ENCODE measurements around the gene PIGA. TPM values are rescaled to one million over a fixed set of nuclear protein-coding genes. Genes with fewer than 3 reads are reported as not detected.

Gene PIGA
- total and polyA plus RNA-seq, 9 of the 15 experiments (the other 6 are each of a cell fraction or from before 2014, with no cell fraction given) = 14.8 to 36.9 (median 23.5) TPM

DNA sequence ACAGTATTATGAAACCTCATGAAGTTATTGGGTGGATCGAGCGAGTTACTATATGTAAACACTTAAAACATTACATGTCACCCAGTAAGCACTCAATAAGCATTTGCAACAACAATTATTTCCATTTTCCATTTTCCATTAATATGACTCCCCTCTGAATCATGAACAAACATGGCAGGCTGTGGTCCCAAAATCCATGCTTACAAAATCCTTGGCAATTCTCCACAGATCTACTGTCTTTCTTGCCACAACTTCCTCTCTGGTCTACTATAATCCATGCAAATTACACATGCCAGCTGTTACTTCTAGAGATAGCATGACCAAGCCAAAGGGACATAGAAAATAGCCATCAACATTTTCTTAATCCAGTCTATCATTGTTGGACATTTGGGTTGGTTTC lies 41.9 kb downstream of the PIGA start:
- 11% methylated on average over 2 of the region's 2 CpGs for WGBS (ENCODE audit: insufficient coverage, low coverage, missing lambda C conversion rate)
- no peak for FAIRE-seq

More for the DNA sequence above, 41.9 kb downstream of the PIGA start:
- ATAC-seq = no peak
- DNase-seq (ENCODE audit: extremely low read depth in 1 of 4, low spot score in 3 of 4) = no peak
- ChIA-PET POLR2A (no interaction called here), CTCF (ENCODE audit: low intra/inter-chr PET ratio) (interaction anchor here (0.6 kb wide), 1 partner anchor 89 kb away, joined by 3 read pairs; no protein-coding TSS in a partner anchor)
- no peak for TF ChIP-seq ZNF445 (CRISPR knock-in tag; IDR thresholded peaks at IDR 0.05; ENCODE audit: low read depth)
- TF ChIP-seq ZNF143 (CRISPR knock-in tag; IDR thresholded peaks at IDR 0.05) = no peak
- TF ChIP-seq, protein P1, sequence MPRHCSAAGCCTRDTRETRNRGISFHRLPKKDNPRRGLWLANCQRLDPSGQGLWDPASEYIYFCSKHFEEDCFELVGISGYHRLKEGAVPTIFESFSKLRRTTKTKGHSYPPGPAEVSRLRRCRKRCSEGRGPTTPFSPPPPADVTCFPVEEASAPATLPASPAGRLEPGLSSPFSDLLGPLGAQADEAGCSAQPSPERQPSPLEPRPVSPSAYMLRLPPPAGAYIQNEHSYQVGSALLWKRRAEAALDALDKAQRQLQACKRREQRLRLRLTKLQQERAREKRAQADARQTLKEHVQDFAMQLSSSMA (CRISPR knock-in tag; IDR thresholded peaks at IDR 0.05) = no peak
- TF ChIP-seq PTBP1 (IDR thresholded peaks at IDR 0.05; ENCODE audit: low read depth, low read length) = no peak
- TF ChIP-seq TCF3 (CRISPR knock-in tag; IDR thresholded peaks at IDR 0.05) = no peak
- TF ChIP-seq SIX5 (IDR thresholded peaks at IDR 0.05; ENCODE audit: borderline replicate concordance in 1 of 2, insufficient read depth in 1 of 2, low read depth in 1 of 2, low read length in 2 of 2) = no peak
- no peak for TF ChIP-seq PURB (CRISPR knock-in tag; IDR thresholded peaks at IDR 0.05; ENCODE audit: low read depth)
- no peak for TF ChIP-seq ELF2 (CRISPR knock-in tag; IDR thresholded peaks at IDR 0.05)
- no peak for TF ChIP-seq RBM22 (IDR thresholded peaks at IDR 0.05; ENCODE audit: low read depth, low read length, poor library complexity, severe bottlenecking)
- TF ChIP-seq ETV1 (tag; conservative IDR thresholded peaks at IDR 0.05; ENCODE audit: low read depth) = no peak
- TF ChIP-seq COPS2 (conservative IDR thresholded peaks at IDR 0.05) = no peak
- no peak for TF ChIP-seq FOXM1 (IDR thresholded peaks at IDR 0.05; ENCODE audit: low read depth)
- TF ChIP-seq FOXM1 (CRISPR knock-in tag; IDR thresholded peaks at IDR 0.05; ENCODE audit: low read depth) = no peak
- no peak for TF ChIP-seq WHSC1 (IDR thresholded peaks at IDR 0.05; ENCODE audit: low read length)
- TF ChIP-seq ZBED1 (IDR thresholded peaks at IDR 0.05) = no peak
- no peak for TF ChIP-seq CTBP1 (IDR thresholded peaks at IDR 0.05; ENCODE audit: borderline replicate concordance)
- H3K9me1 ChIP-seq (ENCODE audit: control insufficient read depth, insufficient read depth, low read length) = no peaks in the 10 kb centered on the region
- no peak overlapping the region for H3K4me3 ChIP-seq
- no peak overlapping the region for H3K4me2 ChIP-seq (ENCODE audit: insufficient read depth, low read length)
- no peaks in the 10 kb centered on the region for H4K20me1 ChIP-seq (replicated peaks; ENCODE audit: control insufficient read depth, insufficient read depth, low read length)
- no TSS peak for BruUV-seq (replicated peaks)
- no peaks in the 10 kb centered on the region for H3K9me3 ChIP-seq (replicated peaks; ENCODE audit: control insufficient read depth, insufficient read depth, low read depth, low read length)
- no peaks in the 10 kb centered on the region for H3K79me2 ChIP-seq (ENCODE audit: control insufficient read depth, insufficient read depth, low read length)
- no peak overlapping the region for H3K27ac ChIP-seq (ENCODE audit: extremely low read depth, low read depth, low read length)
- H3K27me3 ChIP-seq (ENCODE audit: control insufficient read depth in 2 of 2, insufficient read depth in 2 of 2, low read length in 2 of 2) = no peaks in the 10 kb centered on the region; a peak in 2 of 5 replicates
- in situ Hi-C loops (cut with MboI) (no loop called here), intact Hi-C loops (cut with micrococcal nuclease) (no loop called here)
- H2AFZ ChIP-seq (ENCODE audit: low read depth, low read length) = no peak overlapping the region
- H3K9ac ChIP-seq (ENCODE audit: insufficient read depth in 1 of 2, low read depth in 2 of 2, low read length in 2 of 2) = no peak overlapping the region
- no peaks in the 10 kb centered on the region for H3K36me3 ChIP-seq (ENCODE audit: control insufficient read depth, insufficient read depth, low read length)
- no peaks in the 10 kb centered on the region for H3K4me1 ChIP-seq (replicated peaks in 1 of 2; ENCODE audit: control insufficient read depth in 2 of 2, insufficient read depth in 2 of 2, low read length in 2 of 2)
